Caco-2 (cell line): Measurements from ENCODE around the gene APLNR. TPM values are rescaled to one million over a fixed set of nuclear protein-coding genes. Genes with fewer than 3 reads are reported as not detected.

Source experiments
- BruUV-seq: library from RNA; stranded (reverse); fragments of 400-500 nt; replicated peaks from 2 replicates; lab custom pipeline; 2021; lab: Mats Ljungman, UMichigan
- CTCF ChIA-PET: fragments of 300-600 bp; sonication (Branson Sonifier 250); formaldehyde crosslinking; loops from one replicate; lab custom pipeline; 2022; ENCODE audit warnings: antibody characterized with exemption; lab: Charles Lee
- POLR2A ChIA-PET: fragments of 300-600 bp; sonication (Branson Sonifier 250); formaldehyde crosslinking; loops from one replicate; lab custom pipeline; 2022; ENCODE audit warnings: antibody characterized with exemption; lab: Charles Lee
- DNase-seq, 2 experiments: peaks; one replicate each; pipeline versions ENCODE4 v3.0.0 to v3.0.0-alpha.2; 2020 to 2022
- H3K27me3 ChIP-seq: replicated peaks from 2 replicates; pipeline ENCODE4 v1.6.0; 2011; ENCODE audit warnings: low read length; ENCODE audit not compliant: control insufficient read depth, insufficient read depth
- H3K36me3 ChIP-seq: 2 replicates; pipeline ENCODE4 v1.5.1; 2011; ENCODE audit warnings: low read length; ENCODE audit not compliant: control insufficient read depth, insufficient read depth
- H3K4me1 ChIP-seq: fragments of 250-450 bp; sonication (Bioruptor Pico); 2 replicates; pipeline ENCODE4 v1.5.1; 2020; ENCODE audit warnings: mild to moderate bottlenecking
- H3K4me3 ChIP-seq: 2 replicates; pipeline ENCODE4 v1.5.1; 2011; ENCODE audit warnings: low read depth, mild to moderate bottlenecking, control low read depth, low read length
- H3K9me3 ChIP-seq: fragments of 250-450 bp; sonication (Bioruptor Pico); 2 replicates; pipeline ENCODE4 v1.5.1; 2020; ENCODE audit warnings: mild to moderate bottlenecking, moderate library complexity
- H3K27ac Mint-ChIP-seq: one replicate; pipeline ENCODE4 v1.8.0; 2022; ENCODE audit warnings: mixed read lengths; ENCODE audit not compliant: unreplicated experiment
- H3K27me3 Mint-ChIP-seq: one replicate; pipeline ENCODE4 v1.8.0; 2022; ENCODE audit warnings: mixed read lengths; ENCODE audit not compliant: insufficient read depth, unreplicated experiment
- H3K36me3 Mint-ChIP-seq: one replicate; pipeline ENCODE4 v1.8.0; 2022; ENCODE audit warnings: mild to moderate bottlenecking, mixed read lengths; ENCODE audit not compliant: insufficient read depth, unreplicated experiment
- H3K4me1 Mint-ChIP-seq: one replicate; pipeline ENCODE4 v1.8.0; 2022; ENCODE audit warnings: low read depth, mixed read lengths; ENCODE audit not compliant: unreplicated experiment
- H3K4me3 Mint-ChIP-seq: one replicate; pipeline ENCODE4 v1.8.0; 2022; ENCODE audit warnings: mild to moderate bottlenecking, moderate library complexity, mixed read lengths; ENCODE audit not compliant: unreplicated experiment
- H3K9me3 Mint-ChIP-seq: one replicate; pipeline ENCODE4 v1.8.0; 2022; ENCODE audit warnings: mixed read lengths; ENCODE audit not compliant: unreplicated experiment
- CTCF ChIP-seq, 2 experiments: fragments of 200-600 bp in 1 of 2; IDR thresholded peaks; 1 replicate in 1 of 2; 2 replicates in 1 of 2; pipeline versions ENCODE4 v1.5.1 to v1.8.0; 2011 to 2022; ENCODE audit warnings: antibody characterized with exemption in 1 of 2, control low read depth in 1 of 2, inconsistent platforms in 1 of 2, low read depth in 1 of 2, low read length in 1 of 2, mild to moderate bottlenecking in 1 of 2, moderate library complexity in 1 of 2; ENCODE audit not compliant: insufficient read depth in 1 of 2, severe bottlenecking in 1 of 2, unreplicated experiment in 1 of 2
- intact Hi-C: fragments of 100-400 bp; cut with micrococcal nuclease; formaldehyde crosslinking; loops from one replicate; pipeline ENCODE4 v1.10.0; 2022; ENCODE audit not compliant: unreplicated experiment
- total RNA-seq: library from RNA; stranded (reverse); gene quantifications from 2 replicates; pipeline ENCODE4 v1.2.3, GENCODE V29; 2022

Gene APLNR
- total RNA-seq, 1 experiment from 2014 or later = not detected

GRCh38 chr11:57233702-57234101 lies 3.3 kb downstream of the APLNR start:
- no TSS peak for BruUV-seq
- intact Hi-C loops = no loop called here
- Mint-ChIP-seq H3K27ac (no peak overlapping the region), H3K9me3 (no peaks in the 10 kb centered on the region), H3K27me3 (peaks cover 34% of the 10 kb centered on the region), H3K4me1 (peaks cover 8% of the 10 kb centered on the region), H3K4me3 (no peak overlapping the region), H3K36me3 (no peaks in the 10 kb centered on the region)
- Histone ChIP-seq H3K9me3 (no peaks in the 10 kb centered on the region), H3K4me3 (no peak overlapping the region), H3K36me3 (no peaks in the 10 kb centered on the region), H3K4me1 (no peaks in the 10 kb centered on the region), H3K27me3 (0 out of 2 replicates have a peak, but pooled peaks cover 2% of the 10 kb centered on the region)
- ChIA-PET CTCF (no interaction called here), POLR2A (no interaction called here)
- DNase-seq = no peak
- TF ChIP-seq CTCF (IDR thresholded peaks at IDR 0.05; ENCODE audit: insufficient read depth in 1 of 2, low read depth in 1 of 2, low read length in 1 of 2, severe bottlenecking in 1 of 2, unreplicated experiment in 1 of 2) = no peak

- POLR2A ChIA-PET = no interaction called here
- peaks cover 8% of the 10 kb centered on the region for H3K4me1 Mint-ChIP-seq
- peaks cover 24% of the 10 kb centered on the region for H3K27me3 Mint-ChIP-seq
Observed at GRCh38 chr11:57231539-57232253, 5.4 kb downstream of the APLNR start.

More at GRCh38 chr11:57231539-57232253, 5.4 kb downstream of the APLNR start:
- no peaks in the 10 kb centered on the region for H3K4me1 ChIP-seq
- Mint-ChIP-seq H3K27ac (no peak overlapping the region), H3K4me3 (no peak overlapping the region), H3K36me3 (no peaks in the 10 kb centered on the region), H3K9me3 (no peaks in the 10 kb centered on the region)
- no TSS peak for BruUV-seq
- no peak for DNase-seq
- H3K36me3 ChIP-seq = no peaks in the 10 kb centered on the region
- no peak for TF ChIP-seq CTCF (IDR thresholded peaks at IDR 0.05; ENCODE audit: insufficient read depth in 1 of 2, low read depth in 1 of 2, low read length in 1 of 2, severe bottlenecking in 1 of 2, unreplicated experiment in 1 of 2)
- no peak overlapping the region for H3K4me3 ChIP-seq
- CTCF ChIA-PET = no interaction called here
- intact Hi-C loops = no loop called here
- H3K9me3 ChIP-seq = no peaks in the 10 kb centered on the region
- 0 out of 2 replicates have a peak, but pooled peaks cover 2% of the 10 kb centered on the region for H3K27me3 ChIP-seq
